HepG2 (cell line): ENCODE data around the gene ACSS3. TPM values are rescaled to one million over a fixed set of nuclear protein-coding genes. Genes with fewer than 3 reads are reported as not detected.

Experiments used
- ARID4A ChIP-seq: sonication (generic); formaldehyde crosslinking; IDR thresholded peaks from 2 replicates; pipeline ENCODE4 v1.5.0; 2020; ENCODE audit warnings: mild to moderate bottlenecking, missing genetic modification reagents, borderline replicate concordance
- ATAD3A ChIP-seq: sonication (generic); formaldehyde crosslinking; IDR thresholded peaks from 2 replicates; pipeline ENCODE4 v1.4.0; 2020; ENCODE audit warnings: missing genetic modification reagents
- CEBPZ ChIP-seq: IDR thresholded peaks from 2 replicates; pipeline ENCODE4 v1.6.1; 2012; ENCODE audit warnings: low read length, improper control_type of control experiment
- FOXC1 ChIP-seq: sonication (generic); formaldehyde crosslinking; IDR thresholded peaks from 2 replicates; pipeline ENCODE4 v1.8.0; 2022; ENCODE audit warnings: mild to moderate bottlenecking, missing genetic modification reagents, borderline replicate concordance
- GLMP ChIP-seq: sonication (generic); formaldehyde crosslinking; IDR thresholded peaks from 2 replicates; pipeline ENCODE4 v1.9.0; 2021; ENCODE audit warnings: missing genetic modification reagents, mild to moderate bottlenecking, borderline replicate concordance
- HNF1A ChIP-seq, 2 experiments: sonication (generic) in 1 of 2; formaldehyde crosslinking in 1 of 2; IDR thresholded peaks; 2 replicates each; pipeline versions ENCODE4 v1.4.0 to v1.6.1; 2016 to 2020; ENCODE audit warnings: borderline replicate concordance in 1 of 2, low read depth in 1 of 2, mild to moderate bottlenecking in 1 of 2, missing genetic modification reagents in 1 of 2
- ONECUT2 ChIP-seq: sonication (generic); formaldehyde crosslinking; IDR thresholded peaks from 2 replicates; pipeline ENCODE4 v1.4.0; 2020; ENCODE audit warnings: missing genetic modification reagents
- PRMT3 ChIP-seq: sonication (generic); formaldehyde crosslinking; IDR thresholded peaks from 2 replicates; pipeline ENCODE4 v1.8.1; 2022; ENCODE audit warnings: low read depth, mild to moderate bottlenecking, moderate library complexity, missing genetic modification reagents, borderline replicate concordance
- RFXANK ChIP-seq: IDR thresholded peaks from 2 replicates; pipeline ENCODE4 v1.6.1; 2016
- SATB2 ChIP-seq: sonication (generic); formaldehyde crosslinking; IDR thresholded peaks from 2 replicates; pipeline ENCODE4 v1.5.0; 2020; ENCODE audit warnings: missing genetic modification reagents
- ZBTB7B ChIP-seq: sonication (generic); formaldehyde crosslinking; IDR thresholded peaks from 2 replicates; pipeline ENCODE4 v1.4.0; 2020; ENCODE audit warnings: missing genetic modification reagents
- ZNF446 ChIP-seq: sonication (generic); formaldehyde crosslinking; IDR thresholded peaks from 2 replicates; pipeline ENCODE4 v1.5.0; 2020; ENCODE audit warnings: mild to moderate bottlenecking, missing genetic modification reagents
- ZNF607 ChIP-seq: sonication (generic); formaldehyde crosslinking; IDR thresholded peaks from 2 replicates; pipeline ENCODE4 v1.5.1; 2020; ENCODE audit warnings: missing genetic modification reagents, mild to moderate bottlenecking, borderline replicate concordance
- polyA plus RNA-seq, 8 experiments: library from polyadenylated mRNA; depleted of rRNA in 3 of 8; stranded (reverse) in 7 of 8; unstranded in 1 of 8; fragments of >200 nt; fragmentation: Illumina TruSeq in 4 of 8; extraction: Trizol in 4 of 8; gene quantifications; 2 replicates each; pipeline versions ENCODE4 v1.2.1 to v1.2.3, GENCODE V29; 2011 to 2016; ENCODE audit warnings: low read depth in 4 of 8, missing spikeins in 1 of 8, mixed read lengths in 1 of 8; ENCODE audit not compliant: insufficient read depth in 1 of 8
- total RNA-seq, 5 experiments: library from RNA; depleted of rRNA; stranded (reverse); fragments of >200 nt; fragmentation: Illumina TruSeq; extraction: Trizol; gene quantifications; 2 replicates each; pipeline ENCODE4 v1.2.3, GENCODE V29; 2016; ENCODE audit warnings: low read depth in 1 of 5

ACSS3 gene
- total and polyA plus RNA-seq, 2 of the 13 experiments (the other 11 are each of a cell fraction or from before 2014, with no cell fraction given): 79.5 to 86.3 TPM

GRCh38 chr12:81086342-81086741 lies 8.5 kb downstream of the ACSS3 start (continued):
- TF ChIP-seq SATB2 (CRISPR knock-in tag) (no peak), ZNF446 (CRISPR knock-in tag) (no peak), PRMT3 (CRISPR knock-in tag) (no peak), CEBPZ (no peak), GLMP (CRISPR knock-in tag) (no peak), ATAD3A (CRISPR knock-in tag) (no peak), ZNF607 (CRISPR knock-in tag) (no peak), FOXC1 (CRISPR knock-in tag) (no peak), ARID4A (CRISPR knock-in tag) (peak; percentile 45; the same call in 1 of the 2 replicates), ZBTB7B (CRISPR knock-in tag) (peak; percentile 75), HNF1A (IDR thresholded peaks at IDR 0.05; ENCODE audit: low read depth) (no peak), HNF1A (CRISPR knock-in tag; IDR thresholded peaks at IDR 0.05; ENCODE audit: borderline replicate concordance) (peak; percentile 52; the same call in 1 of the 2 replicates), ONECUT2 (CRISPR knock-in tag) (peak; percentile 72; the same call in 1 of the 2 replicates), RFXANK (CRISPR knock-in tag) (no peak)
